Measurements from ENCODE around the gene PARD6A.

Gene PARD6A

DNA sequence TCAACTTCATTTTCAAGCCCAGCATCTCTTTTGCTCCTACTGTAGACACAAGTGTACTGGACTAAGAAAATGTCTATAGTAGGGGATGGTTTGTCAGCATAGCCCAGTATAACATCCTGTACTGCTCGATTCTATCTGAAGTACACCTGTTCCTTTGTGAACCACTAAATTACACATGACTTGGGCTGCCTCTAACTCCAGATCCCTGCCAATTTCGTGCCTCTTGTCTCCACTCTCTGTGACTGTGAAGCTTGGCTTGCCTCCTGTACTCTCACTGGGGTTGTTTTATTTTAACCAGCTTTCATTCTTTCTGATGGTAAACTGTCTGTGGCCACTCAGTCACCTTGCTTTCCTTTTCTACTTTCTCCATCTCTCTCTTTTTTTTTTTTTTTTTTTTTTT is 33.9 kb downstream of the PARD6A start:
- Histone ChIP-seq H3K9ac (ENCODE audit: low read length) (no peak overlapping the region), H3K36me3 (replicated peaks; ENCODE audit: insufficient read depth, low read length) (no peaks in the 10 kb centered on the region), H4K20me1 (ENCODE audit: insufficient read depth, low read length) (no peaks in the 10 kb centered on the region), H3K79me2 (ENCODE audit: low read length) (peaks cover 3% of the 10 kb centered on the region; the same call in 1 of the 2 replicates), H3K27me3 (replicated peaks; ENCODE audit: insufficient read depth, low read length) (no peaks in the 10 kb centered on the region), H3K4me1 (ENCODE audit: low read length) (no peaks in the 10 kb centered on the region), H3K4me3 (ENCODE audit: low read length) (no peak overlapping the region), H3F3A (ENCODE audit: insufficient read depth, low read length) (no peaks in the 10 kb centered on the region), H3K9me3 (replicated peaks; ENCODE audit: insufficient read depth, low read length) (no peaks in the 10 kb centered on the region), H3K27ac (ENCODE audit: low read length) (no peak overlapping the region), H3K9me2 (replicated peaks; ENCODE audit: insufficient read depth, low read length) (no peaks in the 10 kb centered on the region), H3K4me2 (ENCODE audit: low read depth, low read length) (no peak overlapping the region), H2AFZ (ENCODE audit: low read length) (no peak overlapping the region)
- TF ChIP-seq, protein P1, sequence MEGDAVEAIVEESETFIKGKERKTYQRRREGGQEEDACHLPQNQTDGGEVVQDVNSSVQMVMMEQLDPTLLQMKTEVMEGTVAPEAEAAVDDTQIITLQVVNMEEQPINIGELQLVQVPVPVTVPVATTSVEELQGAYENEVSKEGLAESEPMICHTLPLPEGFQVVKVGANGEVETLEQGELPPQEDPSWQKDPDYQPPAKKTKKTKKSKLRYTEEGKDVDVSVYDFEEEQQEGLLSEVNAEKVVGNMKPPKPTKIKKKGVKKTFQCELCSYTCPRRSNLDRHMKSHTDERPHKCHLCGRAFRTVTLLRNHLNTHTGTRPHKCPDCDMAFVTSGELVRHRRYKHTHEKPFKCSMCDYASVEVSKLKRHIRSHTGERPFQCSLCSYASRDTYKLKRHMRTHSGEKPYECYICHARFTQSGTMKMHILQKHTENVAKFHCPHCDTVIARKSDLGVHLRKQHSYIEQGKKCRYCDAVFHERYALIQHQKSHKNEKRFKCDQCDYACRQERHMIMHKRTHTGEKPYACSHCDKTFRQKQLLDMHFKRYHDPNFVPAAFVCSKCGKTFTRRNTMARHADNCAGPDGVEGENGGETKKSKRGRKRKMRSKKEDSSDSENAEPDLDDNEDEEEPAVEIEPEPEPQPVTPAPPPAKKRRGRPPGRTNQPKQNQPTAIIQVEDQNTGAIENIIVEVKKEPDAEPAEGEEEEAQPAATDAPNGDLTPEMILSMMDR (IDR thresholded peaks at IDR 0.05; ENCODE audit: low read length): no peak
- no peak for DNase-seq

DNA sequence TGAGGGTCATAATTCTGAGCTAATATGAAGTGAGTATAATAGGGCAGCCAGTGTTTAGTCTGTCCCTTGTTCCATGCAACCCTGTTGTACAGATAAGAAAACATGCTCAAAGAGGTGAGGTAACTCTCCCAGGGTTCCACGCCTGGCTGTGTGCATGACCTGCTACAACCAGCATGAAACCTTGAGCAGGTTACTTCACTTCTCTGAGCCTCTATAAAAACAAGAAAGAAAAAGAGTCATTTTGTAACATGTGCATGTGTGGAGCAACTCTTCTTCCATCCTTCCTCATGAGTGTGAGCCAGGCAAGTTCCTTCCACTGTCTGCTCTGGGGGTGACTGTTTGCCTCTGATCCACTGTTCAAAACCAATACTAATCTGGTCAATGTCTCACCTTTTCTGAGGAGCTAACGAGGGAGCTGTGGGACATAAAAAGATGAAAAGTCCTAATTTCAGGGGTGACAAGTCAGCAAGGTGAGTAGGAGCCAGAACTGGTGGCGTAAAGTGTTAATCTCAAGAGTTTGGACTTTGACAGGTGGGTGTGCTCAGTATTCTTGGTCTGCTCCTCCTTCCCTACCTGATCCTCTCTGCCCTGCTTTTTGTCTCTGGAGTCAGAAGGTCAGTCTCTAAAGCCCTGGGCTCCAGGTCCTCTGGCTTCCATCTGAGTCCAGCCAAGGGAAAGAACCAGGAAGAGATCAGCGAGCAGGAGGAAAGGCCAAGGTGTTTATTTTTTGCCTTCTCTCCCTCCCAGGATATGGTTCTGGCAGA is 36.8 kb downstream of the PARD6A start:
- Histone ChIP-seq H3K4me2 (ENCODE audit: low read depth, low read length) (no peak overlapping the region), H3K36me3 (replicated peaks; ENCODE audit: insufficient read depth, low read length) (no peaks in the 10 kb centered on the region), H3K27ac (ENCODE audit: low read length) (no peak overlapping the region), H2AFZ (ENCODE audit: low read length) (no peak overlapping the region), H3K27me3 (replicated peaks; ENCODE audit: insufficient read depth, low read length) (no peaks in the 10 kb centered on the region), H3K79me2 (ENCODE audit: low read length) (peaks cover 3% of the 10 kb centered on the region; the same call in 1 of the 2 replicates), H4K20me1 (ENCODE audit: insufficient read depth, low read length) (no peaks in the 10 kb centered on the region), H3K9me3 (replicated peaks; ENCODE audit: insufficient read depth, low read length) (no peaks in the 10 kb centered on the region), H3K9me2 (replicated peaks; ENCODE audit: insufficient read depth, low read length) (no peaks in the 10 kb centered on the region), H3K9ac (ENCODE audit: low read length) (no peak overlapping the region), H3K4me3 (ENCODE audit: low read length) (no peak overlapping the region), H3F3A (ENCODE audit: insufficient read depth, low read length) (no peaks in the 10 kb centered on the region), H3K4me1 (ENCODE audit: low read length) (no peaks in the 10 kb centered on the region)
- DNase-seq: no peak
- no peak for TF ChIP-seq EZH2phosphoT487 (IDR thresholded peaks at IDR 0.05; ENCODE audit: low read length)
- no peak for TF ChIP-seq EZH2 (optimal IDR thresholded peaks at IDR 0.05; ENCODE audit: low read depth, low read length)
- TF ChIP-seq, protein P1 (IDR thresholded peaks at IDR 0.05; ENCODE audit: low read length): no peak

DNA sequence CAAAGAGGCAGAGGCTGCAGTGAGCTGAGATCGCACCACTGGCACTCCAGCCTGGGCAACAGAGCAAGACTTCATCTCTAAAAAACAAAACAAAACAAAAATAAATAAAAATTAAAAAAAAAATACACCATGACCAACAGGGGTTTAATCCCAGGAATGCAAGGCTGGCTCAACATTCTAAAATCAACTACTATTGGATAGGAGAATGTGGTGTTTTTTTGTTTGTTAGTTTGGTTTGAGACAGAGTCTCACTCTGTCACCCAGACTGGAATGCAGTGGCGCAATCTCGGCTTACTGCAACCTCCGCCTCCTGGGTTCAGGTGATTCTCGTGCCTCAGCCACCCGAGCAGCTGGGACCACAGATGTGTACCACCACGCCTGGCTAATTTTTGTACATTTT is 38.5 kb downstream of the PARD6A start:
- H3F3A ChIP-seq (ENCODE audit: insufficient read depth, low read length): no peaks in the 10 kb centered on the region
- no peak overlapping the region for H3K9ac ChIP-seq (ENCODE audit: low read length)
- no peak for DNase-seq
- no peak overlapping the region for H3K4me2 ChIP-seq (ENCODE audit: low read depth, low read length)
- no peaks in the 10 kb centered on the region for H3K9me3 ChIP-seq (replicated peaks; ENCODE audit: insufficient read depth, low read length)
- H4K20me1 ChIP-seq (ENCODE audit: insufficient read depth, low read length): no peaks in the 10 kb centered on the region
- H3K27me3 ChIP-seq (replicated peaks; ENCODE audit: insufficient read depth, low read length): no peaks in the 10 kb centered on the region
- peaks cover under 1% of the 10 kb centered on the region for H3K79me2 ChIP-seq (ENCODE audit: low read length)
- no peaks in the 10 kb centered on the region for H3K36me3 ChIP-seq (replicated peaks; ENCODE audit: insufficient read depth, low read length)
- H3K4me1 ChIP-seq (ENCODE audit: low read length): no peaks in the 10 kb centered on the region
- no peak for TF ChIP-seq EZH2 (optimal IDR thresholded peaks at IDR 0.05; ENCODE audit: low read depth, low read length)
- TF ChIP-seq EZH2phosphoT487 (IDR thresholded peaks at IDR 0.05; ENCODE audit: low read length): no peak
- TF ChIP-seq, protein P1 (IDR thresholded peaks at IDR 0.05; ENCODE audit: low read length): no peak
- H2AFZ ChIP-seq (ENCODE audit: low read length): no peak overlapping the region
- no peaks in the 10 kb centered on the region for H3K9me2 ChIP-seq (replicated peaks; ENCODE audit: insufficient read depth, low read length)
- no peak overlapping the region for H3K27ac ChIP-seq (ENCODE audit: low read length)
- no peak overlapping the region for H3K4me3 ChIP-seq (ENCODE audit: low read length)

Data from MM.1S (cell line).